Prostate gland (tissue), 2 donors: ENCODE measurements around the gene ACVR2A.

ENCODE experiments used
- CTCF ChIP-seq, 4 experiments: fragments of 200-600 bp in 2 of 4; fragments of 450-650 bp in 2 of 4; sonication (generic) in 2 of 4; IDR thresholded peaks; 1 replicate in 3 of 4; 2 replicates in 1 of 4; pipeline ENCODE4 v1.5.1; 2016 to 2019; ENCODE audit warnings: antibody characterized with exemption in 4 of 4, mild to moderate bottlenecking in 2 of 4, moderate library complexity in 2 of 4
- POLR2A ChIP-seq: fragments of 450-650 bp; IDR thresholded peaks from one replicate; pipeline ENCODE4 v1.6.1; 2016; ENCODE audit warnings: antibody characterized with exemption, mild to moderate bottlenecking

GRCh38 chr2:147855977-147856376 lies 11.1 kb downstream of the ACVR2A start:
- TF ChIP-seq POLR2A (no peak), CTCF (IDR thresholded peaks at IDR 0.05) (no peak)
